Sigmoid colon (tissue), 3 donors: ENCODE measurements around the gene SCARB1.

ENCODE experiments used
- CTCF ChIP-seq, 4 experiments: fragments of 450-650 bp in 3 of 4; fragments of 200-600 bp in 1 of 4; IDR thresholded peaks; one replicate each; pipeline ENCODE4 v1.5.1; 2016 to 2019; ENCODE audit warnings: antibody characterized with exemption in 4 of 4, mild to moderate bottlenecking in 3 of 4, moderate library complexity in 2 of 4
- POLR2A ChIP-seq, 2 donors: fragments of 450-650 bp; IDR thresholded peaks; one replicate each; pipeline ENCODE4 v1.6.1; 2016; ENCODE audit warnings: antibody characterized with exemption in 2 of 2, mild to moderate bottlenecking in 2 of 2, moderate library complexity in 2 of 2

- TF ChIP-seq CTCF (IDR thresholded peaks at IDR 0.05) (no peak), POLR2A (IDR thresholded peaks at IDR 0.05) (no peak)
Observed at GRCh38 chr12:124835656-124836410, 27.8 kb downstream of the SCARB1 start.
